T follicular helper cell (primary cell): ENCODE data around the gene SPATA13.
"Not testable (repeated sequence)": the region's sequence is repeated elsewhere in the genome, so short reads cannot be mapped to it uniquely, and the experiment has no call there.

Source experiments
- DNase-seq: peaks from one replicate; pipeline ENCODE4 v3.0.0-alpha.2; 2020; ENCODE audit warnings: low read depth

Gene SPATA13

GRCh38 chr13:24318878-24319277, 158.4 kb downstream of the SPATA13 start:
- not testable (repeated sequence) for DNase-seq

- DNase-seq: not testable (repeated sequence)
Measured at GRCh38 chr13:24319641-24320040, 159.1 kb downstream of the SPATA13 start.

GRCh38 chr13:24321416-24321815, 160.9 kb downstream of the SPATA13 start:
- DNase-seq: not testable (repeated sequence)

GRCh38 chr13:24322470-24322869, 161.9 kb downstream of the SPATA13 start:
- DNase-seq: not testable (repeated sequence)

- no peak for DNase-seq
Measured at GRCh38 chr13:24323036-24323738, 162.7 kb downstream of the SPATA13 start.

- no peak for DNase-seq
Measured at GRCh38 chr13:24323739-24324075, 163.2 kb downstream of the SPATA13 start.

- not testable (repeated sequence) for DNase-seq
Measured at GRCh38 chr13:24327598-24327997, 167.1 kb downstream of the SPATA13 start.

- DNase-seq: no peak
Measured at GRCh38 chr13:24328145-24328544, 167.6 kb downstream of the SPATA13 start.

- DNase-seq: no peak
Measured at GRCh38 chr13:24338721-24339120, 178.2 kb downstream of the SPATA13 start.

- no peak for DNase-seq
Measured at GRCh38 chr13:24339937-24340607, 179.6 kb downstream of the SPATA13 start.

- DNase-seq: no peak
Measured at GRCh38 chr13:24340608-24340955, 180.1 kb downstream of the SPATA13 start.

GRCh38 chr13:24341439-24341838, 180.9 kb downstream of the SPATA13 start:
- DNase-seq: no peak

- no peak for DNase-seq
Measured at GRCh38 chr13:24348385-24348784, 187.9 kb downstream of the SPATA13 start.

- no peak for DNase-seq
Measured at GRCh38 chr13:24348797-24349515, 188.4 kb downstream of the SPATA13 start.

- DNase-seq: not testable (repeated sequence)
Measured at GRCh38 chr13:24349778-24350664, 189.5 kb downstream of the SPATA13 start.

- DNase-seq: no peak
Measured at GRCh38 chr13:24351423-24351822, 190.9 kb downstream of the SPATA13 start.

GRCh38 chr13:24353736-24354135, 193.2 kb downstream of the SPATA13 start:
- DNase-seq: no peak

- DNase-seq: no peak
Measured at GRCh38 chr13:24355103-24355502, 194.6 kb downstream of the SPATA13 start.

GRCh38 chr13:24356270-24356669, 195.8 kb downstream of the SPATA13 start:
- DNase-seq: no peak
